Lung (tissue), 12 donors: ENCODE measurements around the gene CD34. TPM values are rescaled to one million over a fixed set of nuclear protein-coding genes. Genes with fewer than 3 reads are reported as not detected.

Source experiments
- ATAC-seq: fragments of 200-7000 bp; cut with Tn5 transposase; one replicate; pipeline ENCODE4 v1.9.1; 2020; ENCODE audit warnings: moderate number of reproducible peaks; ENCODE audit not compliant: insufficient read depth, low FRiP score
- DNase-seq, 3 donors: peaks; one replicate each; pipeline ENCODE4 v3.0.0-alpha.2; 2013 to 2017
- H3K27ac ChIP-seq, 2 donors: one replicate each; pipeline ENCODE4 v1.5.1; 2013; ENCODE audit warnings: mild to moderate bottlenecking in 2 of 2, moderate library complexity in 2 of 2, control low read depth in 1 of 2, inconsistent platforms in 1 of 2, low read depth in 1 of 2, low read length in 1 of 2
- H3K27me3 ChIP-seq, 3 donors: one replicate each; pipeline ENCODE4 v1.5.1; 2013; ENCODE audit warnings: low read length in 2 of 3; ENCODE audit not compliant: control insufficient read depth in 3 of 3, insufficient read depth in 3 of 3
- H3K36me3 ChIP-seq, 4 donors: one replicate each; pipeline ENCODE4 v1.5.1; 2013; ENCODE audit warnings: low read length in 4 of 4, mild to moderate bottlenecking in 1 of 4, moderate library complexity in 1 of 4; ENCODE audit not compliant: control insufficient read depth in 4 of 4, insufficient read depth in 4 of 4
- H3K4me1 ChIP-seq, 5 donors: one replicate each; pipeline ENCODE4 v1.5.1; 2013; ENCODE audit warnings: low read length in 5 of 5, mild to moderate bottlenecking in 2 of 5, moderate library complexity in 1 of 5; ENCODE audit not compliant: control insufficient read depth in 5 of 5, insufficient read depth in 5 of 5
- H3K4me3 ChIP-seq: one replicate; pipeline ENCODE4 v1.5.1; 2013; ENCODE audit warnings: mild to moderate bottlenecking, control low read depth, moderate library complexity
- H3K9ac ChIP-seq, 2 donors: one replicate each; pipeline ENCODE4 v1.5.1; 2013; ENCODE audit warnings: low read length in 2 of 2, control low read depth in 1 of 2; ENCODE audit not compliant: insufficient read depth in 1 of 2
- H3K9me3 ChIP-seq, 4 donors: one replicate each; pipeline ENCODE4 v1.5.1; 2013; ENCODE audit warnings: low read length in 3 of 4, mild to moderate bottlenecking in 1 of 4, moderate library complexity in 1 of 4; ENCODE audit not compliant: control insufficient read depth in 4 of 4, insufficient read depth in 3 of 4
- CTCF ChIP-seq: IDR thresholded peaks from 2 replicates; pipeline ENCODE4 v1.5.1; 2012; ENCODE audit warnings: mild to moderate bottlenecking; ENCODE audit errors: control extremely low read depth, extremely low read depth
- WGBS, 2 donors: extraction: QIAGEN DNeasy Blood & Tissue Kit; methylation state at CpG; one replicate each; pipeline ENCODE4 v1.1.7; 2013; 5-methylcytosine and 5-hydroxymethylcytosine counted together
- polyA plus RNA-seq, 2 donors: library from polyadenylated mRNA; stranded (reverse); fragments of 200-250 nt; gene quantifications; one replicate each; pipeline ENCODE4 v1.2.1, GENCODE V29; 2013
- total RNA-seq, 2 donors: library from RNA; depleted of rRNA in 1 of 2; stranded (reverse); fragments of >200 nt in 1 of 2; gene quantifications; one replicate each; pipeline ENCODE4 v1.2.1, GENCODE V29; 2014 to 2021
- donor health status: control.
- donor health status: control.
- donor health status: Bipolar disorder and iron deficiency.
- donor health status: healthy.
- donor health status: DM: yes; HTN: yes; CAD: no.

Gene CD34
- total and polyA plus RNA-seq, 4 donors, result 23.6 to 81.9 (median 37.1) TPM

DNA sequence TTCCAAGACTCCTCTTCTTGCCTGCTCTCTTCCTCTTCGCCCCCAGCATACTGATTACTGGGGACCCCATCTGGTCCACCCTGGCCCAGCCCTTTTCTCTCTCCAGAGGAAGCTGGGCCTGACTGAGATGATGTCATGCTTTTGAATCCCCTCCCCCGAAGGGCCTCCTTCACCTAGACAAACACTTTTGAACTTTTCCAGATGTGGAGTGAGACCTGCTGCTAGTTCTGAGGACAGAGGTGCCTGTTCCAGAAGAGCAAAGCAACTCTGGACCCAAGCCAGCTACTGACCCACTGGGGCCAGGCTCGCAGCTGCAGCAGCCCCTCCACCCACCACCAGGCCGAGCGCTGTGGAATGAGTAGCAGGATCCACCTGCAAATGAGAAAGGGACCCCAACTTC, 8.4 kb downstream of the CD34 start:
- H3K27me3 ChIP-seq, result no peaks in the 10 kb centered on the region
- TF ChIP-seq CTCF, result no peak
- peaks cover 0 to 9% (median 3%) of the 10 kb centered on the region in 5 donors for H3K4me1 ChIP-seq
- no peak for DNase-seq
- H3K27ac ChIP-seq, result no peak overlapping the region
- no peaks in the 10 kb centered on the region for H3K9me3 ChIP-seq
- no peak for ATAC-seq
- H3K4me3 ChIP-seq, result no peak overlapping the region
- 69 to 70% methylated on average over 5 of the region's 5 CpGs for WGBS, 2 donors
- no peak overlapping the region for H3K9ac ChIP-seq
- H3K36me3 ChIP-seq, result no peaks in the 10 kb centered on the region

DNA sequence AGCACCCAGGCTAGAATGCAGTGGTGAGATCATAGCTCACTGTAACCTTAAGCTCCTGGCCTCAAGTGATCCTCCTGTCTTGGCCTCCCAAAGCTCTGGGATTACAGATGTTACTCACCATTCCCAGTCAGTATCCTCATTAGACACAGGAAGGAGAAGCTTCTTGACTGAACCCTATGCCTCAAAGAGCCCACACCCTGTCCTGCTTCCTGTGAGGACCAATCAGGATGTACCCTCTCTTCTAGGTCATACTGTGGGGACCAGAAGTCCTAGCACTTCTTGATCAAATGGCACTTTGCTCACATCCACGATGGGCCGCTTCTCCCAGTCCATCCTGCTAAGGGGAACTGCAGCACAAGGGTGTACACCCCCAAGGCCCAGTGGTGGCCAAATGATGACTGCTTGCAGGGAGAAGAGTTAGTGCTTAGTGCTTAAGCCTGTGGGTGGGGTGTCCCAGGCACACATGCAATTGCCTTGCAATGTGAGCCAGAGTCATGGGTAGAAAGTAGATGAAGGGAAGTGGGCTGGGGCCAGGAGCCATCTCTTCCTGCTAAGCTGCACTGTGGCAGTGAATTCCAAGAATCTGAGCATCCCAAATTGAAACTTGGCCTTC, 9.8 kb downstream of the CD34 start:
- WGBS, 2 donors, result 85 to 91% methylated on average over 2 of the region's 2 CpGs
- no peak overlapping the region for H3K9ac ChIP-seq
- no peaks in the 10 kb centered on the region for H3K9me3 ChIP-seq
- DNase-seq, result no peak
- H3K4me3 ChIP-seq, result no peak overlapping the region
- no peak overlapping the region for H3K27ac ChIP-seq
- ATAC-seq, result no peak
- H3K36me3 ChIP-seq, result no peaks in the 10 kb centered on the region
- peaks cover 0 to 9% (median 0%) of the 10 kb centered on the region in 5 donors for H3K4me1 ChIP-seq
- H3K27me3 ChIP-seq, result no peaks in the 10 kb centered on the region
- no peak for TF ChIP-seq CTCF

GRCh38 chr1:207898836-207899235, 12.1 kb downstream of the CD34 start:
- H3K36me3 ChIP-seq, result peaks cover 0 to 3% (median 0%) of the 10 kb centered on the region in 4 donors
- H3K27me3 ChIP-seq, result no peaks in the 10 kb centered on the region
- DNase-seq (no peak), ATAC-seq (no peak)
- 70 to 79% methylated on average over 3 of the region's 3 CpGs for WGBS, 2 donors
- H3K4me3 ChIP-seq, result no peak overlapping the region
- peak overlapping the region in 1 of 2 donors; percentile 13 for H3K27ac ChIP-seq
- no peaks in the 10 kb centered on the region for H3K9me3 ChIP-seq
- no peak for TF ChIP-seq CTCF
- H3K4me1 ChIP-seq, result peaks cover 0 to 8% (median 0%) of the 10 kb centered on the region in 5 donors
- H3K9ac ChIP-seq, result no peak overlapping the region

DNA sequence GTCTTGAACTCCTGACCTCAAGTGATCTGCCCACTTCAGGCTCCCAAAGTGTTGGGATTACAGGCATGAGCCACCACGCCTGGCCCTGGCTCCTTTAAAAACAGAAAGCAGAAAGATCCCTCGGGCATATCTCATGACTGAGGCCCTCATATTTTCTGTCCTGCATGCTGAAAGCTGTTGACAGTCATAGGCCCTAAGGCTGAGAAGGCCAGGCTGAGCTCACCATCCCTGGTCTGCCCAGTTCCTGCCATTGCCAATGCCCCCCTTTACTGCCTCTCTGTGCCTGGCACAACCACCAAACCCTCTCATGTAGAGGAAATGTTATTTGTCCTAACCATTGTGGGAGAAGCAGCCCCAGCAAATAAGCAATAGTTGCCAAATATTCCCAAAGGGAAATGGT, 12.7 kb downstream of the CD34 start:
- Histone ChIP-seq H3K4me3 (no peak overlapping the region), H3K27ac (peak overlapping the region in 1 of 2 donors; percentile 59), H3K9me3 (no peaks in the 10 kb centered on the region), H3K4me1 (peaks cover 0 to 8% (median 0%) of the 10 kb centered on the region in 5 donors), H3K36me3 (peaks cover 0 to 3% (median 0%) of the 10 kb centered on the region in 4 donors), H3K9ac (no peak overlapping the region), H3K27me3 (no peaks in the 10 kb centered on the region)
- WGBS, 2 donors, result 72 to 85% methylated on average over 2 of the region's 2 CpGs
- no peak for TF ChIP-seq CTCF
- DNase-seq (no peak), ATAC-seq (no peak)
